ENCODE data around the gene SRPX2. TPM values are rescaled to one million over a fixed set of nuclear protein-coding genes. Genes with fewer than 3 reads are reported as not detected.

The SRPX2 gene
- polyA plus RNA-seq, 3 donors, result 13.4 to 15.0 (median 14.3) TPM

DNA sequence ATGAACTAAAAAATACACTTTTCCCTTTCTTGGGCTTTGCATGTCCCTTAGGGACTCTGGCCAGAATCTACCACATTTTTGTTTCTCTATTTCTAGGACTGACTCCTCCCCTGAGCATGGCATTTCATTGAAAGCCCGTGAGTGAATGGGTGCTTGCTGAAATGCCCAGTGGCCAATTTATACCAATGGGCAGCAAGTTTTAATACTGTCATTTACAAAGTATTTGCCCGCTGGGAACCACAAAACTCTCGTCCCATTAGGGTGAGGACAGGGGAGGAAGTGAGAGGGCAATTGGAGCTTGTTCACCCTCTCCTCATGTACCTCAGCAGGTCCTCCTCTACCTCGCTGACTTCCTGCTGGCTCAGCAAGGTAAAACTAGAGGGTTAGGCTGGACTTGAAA lies 1.1 kb downstream of the SRPX2 start:
- no peak for DNase-seq (ENCODE audit: extremely low read depth in 1 of 11, low read depth in 9 of 11, low spot score in 4 of 11)

DNA sequence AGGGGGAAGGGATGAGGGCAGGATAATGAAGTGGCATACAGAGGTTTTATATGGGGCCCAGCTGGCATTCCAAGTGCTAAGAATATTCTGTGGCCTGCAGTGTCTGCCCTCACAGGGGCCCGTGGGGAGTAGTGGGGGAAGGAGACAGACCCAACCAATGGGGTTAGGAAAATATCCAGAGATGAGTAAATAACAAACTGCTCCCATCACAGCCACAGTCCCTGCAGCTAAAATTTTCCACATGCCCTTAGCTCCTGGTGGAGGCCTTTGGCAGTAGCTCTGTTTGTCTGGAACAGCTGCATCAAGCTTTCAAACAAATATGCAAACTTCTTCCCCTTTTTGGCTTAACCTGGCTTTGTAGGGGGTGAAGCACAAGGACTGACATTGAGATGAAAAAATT lies 3.1 kb downstream of the SRPX2 start:
- DNase-seq (ENCODE audit: extremely low read depth in 1 of 11, low read depth in 9 of 11, low spot score in 4 of 11), result no peak

DNA sequence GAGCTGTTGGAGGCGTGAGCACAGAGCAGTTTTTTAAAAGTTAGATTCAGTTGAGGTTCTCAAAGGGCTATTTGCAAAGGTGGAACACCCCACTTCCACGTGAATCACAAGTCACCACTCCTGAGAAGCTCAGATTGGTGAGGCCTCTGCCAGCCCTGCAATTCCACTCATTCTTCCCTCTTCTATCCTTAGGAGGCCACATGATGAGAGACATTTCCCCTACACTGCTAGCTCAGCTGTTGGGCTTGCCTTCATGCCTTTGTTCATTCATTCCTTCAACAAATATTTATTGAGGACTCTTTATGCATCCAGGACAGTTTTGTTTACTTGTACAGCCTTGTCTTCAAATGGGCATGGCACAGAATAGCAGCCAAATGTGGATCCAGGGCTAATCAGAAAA lies 3.7 kb downstream of the SRPX2 start:
- DNase-seq (ENCODE audit: extremely low read depth in 1 of 11, low read depth in 9 of 11, low spot score in 4 of 11), result no peak

DNA sequence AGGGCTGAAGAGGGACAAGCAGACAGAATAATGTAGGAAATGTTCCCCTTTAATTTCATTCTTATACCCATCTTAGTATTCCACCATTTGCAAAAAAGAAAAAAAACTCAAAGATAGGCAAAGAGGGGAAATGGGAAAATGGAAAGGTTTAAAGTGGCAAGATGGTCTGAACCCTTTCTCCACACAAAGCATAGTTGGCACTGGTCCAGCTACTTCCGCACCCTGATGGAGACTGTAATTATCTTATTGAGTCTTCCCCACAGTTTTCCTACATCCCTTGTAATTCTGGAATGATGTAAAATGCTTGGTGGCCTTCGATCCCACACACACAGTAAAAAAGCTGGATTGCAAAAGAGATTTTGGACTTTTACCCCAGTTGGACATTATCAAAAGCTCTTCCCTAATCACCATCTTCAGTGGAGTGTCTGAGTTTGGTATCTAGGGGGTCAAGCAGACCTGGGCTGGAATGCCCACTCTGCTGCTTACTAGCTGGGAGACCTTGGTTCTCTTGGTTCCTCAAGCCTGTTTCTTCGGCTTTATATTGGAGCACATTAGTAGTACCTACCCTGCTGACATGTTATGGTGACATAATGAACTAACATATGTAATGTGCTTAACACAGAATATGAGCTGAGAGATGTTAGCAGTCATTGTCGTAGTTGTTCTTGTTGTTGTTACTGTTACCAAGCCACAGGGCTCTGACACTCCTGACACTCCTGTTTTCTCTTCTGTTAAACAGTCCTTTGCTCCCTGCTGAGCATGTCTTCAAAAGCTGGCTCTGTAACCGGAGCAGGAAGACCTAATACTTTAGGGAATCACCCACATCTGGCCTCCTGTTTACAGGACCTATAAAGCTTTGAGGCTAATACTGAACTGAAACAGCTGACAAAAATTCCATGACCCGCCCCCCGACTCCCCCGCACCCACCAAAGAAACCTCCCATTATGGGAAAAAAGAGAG lies 4.7 kb downstream of the SRPX2 start:
- DNase-seq (ENCODE audit: extremely low read depth in 1 of 11, low read depth in 9 of 11, low spot score in 4 of 11), result peak in 1 of 11 donors; percentile 34

DNA sequence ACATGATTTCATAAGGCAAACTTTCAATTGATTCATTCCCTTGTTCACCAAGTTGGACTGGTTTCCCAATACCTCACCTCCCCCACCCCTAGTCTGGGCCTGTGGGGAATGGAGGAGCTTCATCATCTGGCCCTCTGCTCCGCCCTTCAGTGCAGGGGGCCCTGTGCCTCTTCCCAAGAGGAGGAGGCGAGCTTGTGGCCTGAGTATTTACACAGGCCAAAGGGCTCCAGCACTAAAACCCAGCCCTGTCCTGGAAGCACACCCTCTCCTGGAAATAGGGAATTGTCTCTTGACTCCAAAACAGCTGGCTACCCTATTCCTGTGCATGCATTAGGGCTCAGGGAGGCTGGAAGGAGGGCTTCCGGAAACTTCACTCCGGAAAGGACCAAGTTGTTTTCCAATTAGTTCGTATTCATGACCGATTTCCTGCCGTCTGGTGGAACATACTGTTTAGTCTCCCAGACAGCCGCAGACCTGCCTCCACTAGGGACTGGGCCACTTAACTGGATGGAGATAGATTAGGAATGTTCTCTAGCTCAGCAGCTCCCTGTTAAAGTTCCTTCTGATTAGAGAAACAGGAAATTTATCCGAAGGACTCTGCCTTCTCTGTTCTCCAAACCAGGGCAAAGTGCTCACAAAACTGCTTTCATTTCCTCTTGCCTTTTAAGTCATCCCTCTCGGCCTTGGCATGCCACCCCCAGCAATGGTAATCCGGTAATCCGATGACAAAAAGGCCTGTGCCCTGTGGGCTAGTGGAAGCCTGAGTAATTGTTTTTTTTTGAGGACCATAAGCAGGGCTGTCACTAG lies 5.8 kb downstream of the SRPX2 start:
- DNase-seq (ENCODE audit: extremely low read depth in 1 of 11, low read depth in 9 of 11, low spot score in 4 of 11), result no peak

DNA sequence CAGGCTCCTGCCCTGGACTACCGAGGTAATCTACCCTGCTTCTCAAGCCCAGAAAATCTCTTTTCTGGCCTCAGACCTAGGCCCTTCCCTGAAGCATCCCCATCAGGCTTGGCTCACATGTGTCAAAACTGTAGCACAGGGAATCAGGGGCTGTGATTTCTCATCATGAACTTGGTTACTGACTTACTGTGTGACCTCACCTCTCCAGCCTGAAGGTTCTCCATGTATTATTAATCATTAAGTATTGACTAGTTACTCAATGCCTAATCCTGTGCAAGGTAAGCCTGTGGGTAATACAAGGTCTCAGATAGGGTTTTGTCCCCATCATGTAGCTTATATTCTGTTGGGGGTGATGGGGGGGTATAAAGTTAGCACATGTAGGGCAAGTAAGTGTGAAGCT lies 6.8 kb downstream of the SRPX2 start:
- no peak for DNase-seq (ENCODE audit: extremely low read depth in 1 of 11, low read depth in 9 of 11, low spot score in 4 of 11)

DNA sequence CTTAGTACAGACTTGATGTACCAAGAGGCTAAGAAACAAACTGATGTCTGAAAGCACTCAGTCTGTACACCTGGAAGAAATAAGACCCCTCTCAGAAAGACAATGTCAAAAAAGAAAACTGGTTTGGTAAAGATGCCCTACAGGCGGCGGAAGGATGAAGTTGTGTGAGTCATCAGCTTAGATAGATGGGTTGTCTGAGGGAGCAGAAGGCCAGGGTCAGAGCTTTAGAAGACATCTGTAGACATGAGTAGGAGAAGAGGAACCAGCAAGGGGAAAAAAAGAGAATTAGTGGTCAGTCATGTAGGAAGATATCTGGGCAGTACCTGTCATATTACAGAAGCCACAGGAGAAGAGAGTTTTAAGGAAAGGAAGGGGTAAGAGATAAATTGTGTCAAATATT lies 8.3 kb downstream of the SRPX2 start:
- no peak for DNase-seq (ENCODE audit: extremely low read depth in 1 of 11, low read depth in 9 of 11, low spot score in 4 of 11)

DNA sequence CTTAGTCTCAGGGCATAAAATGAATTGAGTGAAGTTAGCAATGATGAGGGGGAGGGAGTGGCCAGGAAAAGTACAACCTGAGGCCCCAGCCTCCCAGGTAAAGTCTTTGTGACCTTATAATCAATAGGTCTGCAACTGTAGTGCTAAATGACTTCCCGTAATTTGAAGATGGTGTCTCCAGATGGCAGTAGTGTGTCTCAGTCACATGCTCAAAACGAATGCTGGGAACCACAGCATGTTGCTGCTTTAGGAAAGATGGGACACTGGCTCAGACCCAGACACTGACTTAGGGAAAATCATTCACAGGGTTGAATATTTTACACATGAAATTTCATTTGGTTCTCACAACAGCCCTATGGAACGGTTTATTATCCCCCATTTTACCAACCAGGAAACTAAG lies 10.3 kb downstream of the SRPX2 start:
- no peak for DNase-seq (ENCODE audit: extremely low read depth in 1 of 11, low read depth in 9 of 11, low spot score in 4 of 11)

DNA sequence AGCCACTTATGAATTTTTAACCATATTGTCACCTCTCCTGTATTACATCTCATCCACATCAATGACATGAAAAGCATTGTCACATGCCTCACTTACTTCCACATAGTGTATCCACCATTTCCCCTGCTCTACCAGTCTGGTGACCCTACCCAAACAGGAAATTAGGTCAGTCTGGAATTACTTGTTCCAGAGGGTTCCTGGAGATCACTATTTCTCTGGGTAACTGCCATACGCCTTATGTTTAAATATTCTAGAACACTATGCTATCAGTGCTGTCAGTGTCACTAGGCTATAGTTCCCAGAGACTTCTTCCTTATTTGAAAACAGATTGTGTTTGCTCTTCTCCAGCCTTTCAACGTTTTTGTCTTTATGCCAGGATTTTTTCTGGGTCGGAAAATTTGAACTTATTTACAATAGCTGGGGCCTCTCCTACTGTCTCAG lies 15.0 kb downstream of the SRPX2 start:
- no peak for DNase-seq (ENCODE audit: extremely low read depth in 1 of 11, low read depth in 9 of 11, low spot score in 4 of 11)

DNA sequence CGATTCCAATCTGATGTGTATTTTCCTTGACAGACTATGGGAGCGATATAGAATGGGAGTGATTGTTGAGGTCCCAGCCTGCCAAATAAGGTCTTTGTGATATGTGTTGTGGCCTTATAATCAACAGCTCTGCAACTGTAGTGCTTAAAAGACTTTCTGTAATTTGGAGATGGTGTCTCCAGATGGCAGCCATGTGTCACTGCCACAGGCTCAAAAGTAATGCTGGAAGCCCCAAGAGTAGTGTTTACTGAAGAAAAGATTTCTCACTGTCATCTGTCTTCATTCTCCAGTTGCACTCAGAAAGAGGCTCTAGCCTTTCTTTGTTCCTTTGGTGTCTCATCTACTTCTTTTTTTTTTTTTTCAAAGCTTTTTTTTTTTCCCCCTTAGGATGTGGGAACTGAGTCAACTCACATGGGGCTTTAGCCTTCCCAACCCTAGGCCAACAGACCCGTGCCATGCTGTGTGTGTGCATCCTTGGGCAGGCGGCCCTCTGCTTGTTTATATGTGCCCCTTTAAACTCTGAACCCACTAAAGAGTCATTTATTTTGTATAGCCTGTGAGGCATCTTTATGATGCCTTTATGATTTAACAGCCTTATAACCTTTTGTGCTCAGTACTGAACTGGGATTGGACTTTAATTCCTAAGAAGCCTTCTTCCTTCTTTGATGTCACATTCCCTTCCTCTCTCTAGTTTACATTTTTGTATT lies 15.6 kb downstream of the SRPX2 start:
- DNase-seq (ENCODE audit: extremely low read depth in 1 of 11, low read depth in 9 of 11, low spot score in 4 of 11), result no peak

DNA sequence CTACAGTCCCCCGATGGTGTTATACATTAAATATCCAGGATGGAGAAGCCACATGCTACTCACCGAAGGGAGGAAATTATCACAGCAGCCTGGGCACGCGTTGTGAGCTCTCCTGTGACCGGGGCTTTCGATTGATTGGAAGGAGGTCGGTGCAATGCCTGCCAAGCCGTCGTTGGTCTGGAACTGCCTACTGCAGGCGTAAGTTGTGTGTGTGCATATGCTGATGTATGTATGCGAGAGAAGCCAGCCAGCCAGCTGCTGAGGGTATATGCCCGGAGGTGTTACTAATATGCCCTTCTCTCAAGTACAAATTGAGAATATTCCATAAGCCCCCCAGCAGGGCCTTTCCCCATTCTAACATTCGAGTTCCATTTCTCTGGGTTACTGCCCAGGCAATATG lies 18.2 kb downstream of the SRPX2 start:
- DNase-seq (ENCODE audit: extremely low read depth in 1 of 11, low read depth in 9 of 11, low spot score in 4 of 11), result no peak

DNA sequence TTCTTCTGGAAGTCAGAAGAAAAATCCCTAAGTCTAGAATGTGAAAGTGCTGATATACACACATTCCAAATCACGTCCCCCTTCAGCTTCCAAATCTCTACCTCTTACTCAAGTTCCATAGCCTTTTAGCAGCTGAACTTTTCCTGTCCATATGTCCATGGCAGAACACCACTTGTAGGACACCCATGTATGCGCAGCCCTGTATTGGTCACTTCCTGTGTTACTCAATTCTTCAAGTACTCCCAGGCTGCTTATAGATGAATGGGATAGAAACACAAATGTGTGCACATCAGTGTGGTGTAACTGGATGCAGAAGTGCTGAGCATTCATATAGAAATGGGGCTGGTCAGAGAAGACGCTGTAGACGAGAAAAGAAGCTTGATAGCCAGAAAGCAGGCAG lies 18.8 kb downstream of the SRPX2 start:
- DNase-seq (ENCODE audit: extremely low read depth in 1 of 11, low read depth in 9 of 11, low spot score in 4 of 11), result no peak

DNA sequence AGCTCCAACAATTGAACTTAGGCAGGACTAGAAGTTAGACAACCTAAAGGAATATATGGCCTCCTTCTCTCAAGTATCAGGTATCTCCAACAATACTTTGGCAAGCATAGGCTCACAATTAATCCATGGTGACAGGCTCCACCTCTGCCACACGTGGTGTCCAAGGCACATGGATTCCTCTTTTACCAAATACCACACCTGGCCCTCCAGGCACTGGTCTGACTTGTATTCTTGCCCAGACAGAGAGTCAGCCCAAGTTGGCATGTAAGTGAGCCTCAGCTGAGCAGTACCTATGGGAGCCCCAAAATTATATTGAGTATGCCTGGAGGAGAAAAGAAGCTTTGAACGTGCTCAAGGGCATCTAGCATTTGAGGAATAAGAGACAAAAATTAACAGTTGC lies 19.6 kb downstream of the SRPX2 start:
- DNase-seq (ENCODE audit: extremely low read depth in 1 of 11, low read depth in 9 of 11, low spot score in 4 of 11), result no peak

DNA sequence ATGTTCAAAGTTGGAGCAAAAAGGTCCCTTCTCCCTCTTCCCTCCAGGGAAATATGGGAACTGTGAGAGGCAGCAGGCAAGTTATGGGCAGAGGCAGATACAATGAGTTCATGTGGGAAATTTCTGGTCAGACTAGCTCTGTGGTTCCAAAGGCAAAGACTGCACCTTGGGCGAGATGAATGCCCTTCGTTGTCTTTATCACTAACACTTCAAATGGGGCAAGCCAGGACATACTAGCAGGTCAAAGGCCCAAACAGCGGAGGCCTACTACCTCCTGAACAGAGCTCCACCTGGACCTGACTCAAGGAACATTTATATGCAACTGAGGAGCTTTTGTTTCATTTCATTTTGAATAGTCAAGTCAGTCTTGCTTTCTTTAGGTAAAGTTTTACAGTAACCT lies 29.0 kb downstream of the SRPX2 start:
- DNase-seq (ENCODE audit: extremely low read depth in 1 of 11, low read depth in 9 of 11, low spot score in 4 of 11), result no peak

DNA sequence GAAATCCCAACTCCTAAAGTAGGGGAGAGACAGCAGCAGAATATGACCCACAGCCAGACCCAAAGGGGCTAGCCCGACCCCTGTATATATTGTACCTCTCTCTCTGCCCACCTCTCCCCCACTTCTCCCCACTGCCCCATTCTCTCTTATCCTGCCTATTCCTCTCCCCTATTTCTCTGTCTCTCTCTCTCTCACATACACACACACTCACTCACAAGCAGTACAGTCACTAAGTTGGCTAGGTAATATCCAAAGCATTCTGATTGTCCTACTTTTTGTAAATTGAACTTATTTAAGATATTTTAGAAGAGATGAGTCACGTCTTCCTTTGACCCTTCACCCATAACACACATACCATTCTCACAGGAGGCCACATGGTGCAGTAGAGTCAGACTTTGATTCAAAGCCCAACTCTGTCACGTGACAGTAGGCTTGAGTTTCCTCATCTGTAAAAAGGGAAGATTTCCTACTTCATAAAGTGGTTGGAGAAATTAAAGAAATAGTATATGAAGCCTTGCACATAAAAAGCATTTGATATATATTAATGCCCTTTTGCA lies 29.5 kb downstream of the SRPX2 start:
- no peak for DNase-seq (ENCODE audit: extremely low read depth in 1 of 11, low read depth in 9 of 11, low spot score in 4 of 11)

DNA sequence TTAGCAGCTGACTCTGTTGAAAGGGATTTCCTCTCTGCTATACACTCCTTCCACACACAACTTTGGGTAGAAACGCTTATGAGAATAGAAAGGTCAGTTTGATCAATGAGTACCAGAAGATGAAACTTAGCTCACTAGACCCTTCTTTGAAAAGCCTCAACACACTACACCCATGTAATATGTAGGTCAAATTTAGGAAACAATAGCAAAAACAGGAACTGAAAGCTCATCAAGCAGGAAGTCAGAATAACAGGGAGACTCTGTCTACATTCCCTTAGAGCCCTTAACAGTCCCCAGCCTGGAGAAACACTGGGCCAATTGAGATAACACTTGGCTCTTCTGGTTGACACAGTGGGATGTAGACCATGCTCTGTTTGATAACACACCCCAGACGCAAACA lies 30.7 kb downstream of the SRPX2 start:
- DNase-seq (ENCODE audit: extremely low read depth in 1 of 11, low read depth in 9 of 11, low spot score in 4 of 11), result no peak

DNA sequence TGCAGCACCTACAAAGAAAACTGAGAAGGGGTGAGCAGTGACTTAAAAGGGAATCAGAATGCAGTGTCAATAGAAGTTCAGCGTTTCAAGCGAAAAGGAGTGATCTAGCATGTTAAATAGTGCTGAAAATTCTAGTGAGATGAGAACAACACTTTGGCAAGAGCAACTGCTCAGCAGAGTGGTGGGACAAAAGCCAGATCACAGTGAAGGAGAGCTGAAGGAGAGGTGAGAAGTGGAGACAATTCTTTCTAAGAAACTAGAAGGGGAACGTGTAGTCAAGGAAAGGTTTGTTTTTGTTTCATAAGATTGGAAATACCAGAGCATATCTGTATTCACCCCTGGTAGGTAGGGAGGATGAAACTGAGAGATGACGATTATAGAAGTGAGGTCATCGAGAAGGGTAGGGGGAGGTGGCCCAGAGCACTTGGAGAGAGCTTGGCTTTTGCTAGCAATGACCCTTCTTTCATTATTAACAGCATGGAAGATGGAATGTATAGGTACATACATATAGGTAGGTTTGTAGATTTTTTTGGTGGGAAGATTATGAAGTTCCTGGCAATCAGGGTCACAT lies 33.7 kb downstream of the SRPX2 start:
- no peak for DNase-seq (ENCODE audit: extremely low read depth in 1 of 11, low read depth in 9 of 11, low spot score in 4 of 11)

DNA sequence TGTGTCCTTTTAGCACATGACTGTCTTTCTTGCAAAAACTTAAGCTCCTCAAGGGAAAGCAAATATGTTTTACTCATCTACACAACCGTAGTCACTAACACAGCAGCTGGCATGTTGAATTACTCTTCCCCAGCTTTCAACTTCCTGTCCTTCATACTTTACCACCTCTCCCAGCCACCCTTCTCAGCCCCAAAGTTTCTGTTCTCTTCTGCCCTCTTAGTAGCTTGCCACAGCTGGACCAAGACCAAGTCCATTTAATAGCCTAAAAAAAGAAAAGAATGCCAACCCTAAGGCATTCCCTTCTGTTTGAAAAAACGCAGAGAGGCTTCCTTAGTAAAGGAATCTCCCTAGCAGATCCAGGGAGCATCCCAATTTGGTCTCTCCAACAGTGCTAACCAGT lies 36.8 kb downstream of the SRPX2 start:
- DNase-seq (ENCODE audit: extremely low read depth in 1 of 11, low read depth in 9 of 11, low spot score in 4 of 11), result no peak

DNA sequence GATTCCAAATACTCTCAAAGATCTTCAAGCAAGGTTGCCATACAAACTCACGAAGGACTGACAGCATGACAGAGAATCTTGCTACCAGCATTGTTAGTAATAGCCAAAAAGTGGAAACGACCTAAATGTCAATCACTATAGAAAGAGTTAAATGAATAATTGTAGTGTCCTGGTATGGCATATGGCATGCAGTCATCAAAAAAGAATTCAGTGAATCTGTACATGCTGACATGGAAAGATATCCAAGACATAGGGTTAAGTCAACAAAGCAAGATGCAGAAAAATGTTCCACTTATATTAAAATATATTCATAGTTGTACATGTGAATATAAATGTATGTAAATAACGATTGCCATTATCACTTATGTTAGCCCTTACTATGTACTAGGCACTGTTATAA lies 37.6 kb downstream of the SRPX2 start:
- DNase-seq (ENCODE audit: extremely low read depth in 1 of 11, low read depth in 9 of 11, low spot score in 4 of 11), result no peak
